Subcutaneous abdominal adipose tissue (tissue), 5 donors: Measurements from ENCODE around the gene RALGAPA1.
A peak's percentile ranks its signal among the peaks of the same experiment; 100 is the strongest.

Experiments
- H3K27ac ChIP-seq: one replicate; pipeline ENCODE4 v1.7.0; 2013; ENCODE audit warnings: low read depth, mild to moderate bottlenecking, inconsistent platforms, low read length, moderate library complexity
- H3K27me3 ChIP-seq, 5 donors: one replicate each; pipeline ENCODE4 v1.7.0; 2013; ENCODE audit warnings: low read length in 5 of 5, inconsistent platforms in 1 of 5; ENCODE audit not compliant: control insufficient read depth in 5 of 5, insufficient read depth in 4 of 5
- H3K36me3 ChIP-seq, 5 donors: one replicate each; pipeline ENCODE4 v1.7.0; 2013; ENCODE audit warnings: low read length in 5 of 5; ENCODE audit not compliant: control insufficient read depth in 5 of 5, insufficient read depth in 5 of 5
- H3K4me1 ChIP-seq, 5 donors: one replicate each; pipeline ENCODE4 v1.7.0; 2013; ENCODE audit warnings: low read length in 5 of 5, mild to moderate bottlenecking in 3 of 5, moderate library complexity in 1 of 5; ENCODE audit not compliant: control insufficient read depth in 5 of 5, insufficient read depth in 5 of 5
- H3K4me3 ChIP-seq, 5 donors: one replicate each; pipeline ENCODE4 v1.7.0; 2013; ENCODE audit warnings: low read length in 5 of 5, low read depth in 1 of 5
- H3K9ac ChIP-seq, 5 donors: one replicate each; pipeline ENCODE4 v1.7.0; 2013; ENCODE audit warnings: low read length in 5 of 5, mild to moderate bottlenecking in 4 of 5, moderate library complexity in 3 of 5
- H3K9me3 ChIP-seq, 5 donors: one replicate each; pipeline ENCODE4 v1.7.0; 2013; ENCODE audit warnings: low read length in 5 of 5; ENCODE audit not compliant: control insufficient read depth in 5 of 5
- donor health status: healthy.
- donor health status: healthy.
- donor health status: healthy.
- donor health status: healthy.
- donor health status: healthy.

Gene RALGAPA1

GRCh38 chr14:35534873-35535482 lies 274.1 kb downstream of the RALGAPA1 start:
- peaks cover 0 to 29% (median 28%) of the 10 kb centered on the region in 5 donors for H3K4me1 ChIP-seq
- peaks cover 14 to 45% (median 28%) of the 10 kb centered on the region in 5 donors for H3K27me3 ChIP-seq
- peak overlapping the region in 4 of 5 donors; percentile 17 to 81 (median 60) for H3K4me3 ChIP-seq
- no peak overlapping the region for H3K9ac ChIP-seq
- H3K27ac ChIP-seq = no peak overlapping the region
- H3K36me3 ChIP-seq = peaks cover 0 to 4% (median 0%) of the 10 kb centered on the region in 5 donors
- H3K9me3 ChIP-seq = no peaks in the 10 kb centered on the region

- peaks cover 0 to 4% (median 0%) of the 10 kb centered on the region in 5 donors for H3K36me3 ChIP-seq
- peaks cover 14 to 47% (median 28%) of the 10 kb centered on the region in 5 donors for H3K27me3 ChIP-seq
- H3K4me3 ChIP-seq = peak overlapping the region in 4 of 5 donors; percentile 58 to 81 (median 69)
- peaks cover 0 to 29% (median 28%) of the 10 kb centered on the region in 5 donors for H3K4me1 ChIP-seq
- H3K27ac ChIP-seq = no peak overlapping the region
- no peaks in the 10 kb centered on the region for H3K9me3 ChIP-seq
- no peak overlapping the region for H3K9ac ChIP-seq
These were observed 274.8 kb downstream of the RALGAPA1 start for GRCh38 chr14:35534208-35534872.

- peaks cover 0 to 4% (median 0%) of the 10 kb centered on the region in 5 donors for H3K36me3 ChIP-seq
- peaks cover 0 to 29% (median 28%) of the 10 kb centered on the region in 5 donors for H3K4me1 ChIP-seq
- no peaks in the 10 kb centered on the region for H3K9me3 ChIP-seq
- peak within 1 kb of the TSS; percentile 2 to 81 (median 62) for H3K4me3 ChIP-seq
- H3K27ac ChIP-seq = no peak within 1 kb of the TSS
- peaks cover 14 to 47% (median 28%) of the 10 kb centered on the region in 5 donors for H3K27me3 ChIP-seq
- H3K9ac ChIP-seq = no peak within 1 kb of the TSS
These were observed 275.5 kb downstream of the RALGAPA1 start, which contains the start of gene INSM2 for GRCh38 chr14:35533357-35534207. Gene INSM2, plus strand, starts transcription at chr14:35534164. Its CDS starts 89 bp downstream, at chr14:35534253.

DNA sequence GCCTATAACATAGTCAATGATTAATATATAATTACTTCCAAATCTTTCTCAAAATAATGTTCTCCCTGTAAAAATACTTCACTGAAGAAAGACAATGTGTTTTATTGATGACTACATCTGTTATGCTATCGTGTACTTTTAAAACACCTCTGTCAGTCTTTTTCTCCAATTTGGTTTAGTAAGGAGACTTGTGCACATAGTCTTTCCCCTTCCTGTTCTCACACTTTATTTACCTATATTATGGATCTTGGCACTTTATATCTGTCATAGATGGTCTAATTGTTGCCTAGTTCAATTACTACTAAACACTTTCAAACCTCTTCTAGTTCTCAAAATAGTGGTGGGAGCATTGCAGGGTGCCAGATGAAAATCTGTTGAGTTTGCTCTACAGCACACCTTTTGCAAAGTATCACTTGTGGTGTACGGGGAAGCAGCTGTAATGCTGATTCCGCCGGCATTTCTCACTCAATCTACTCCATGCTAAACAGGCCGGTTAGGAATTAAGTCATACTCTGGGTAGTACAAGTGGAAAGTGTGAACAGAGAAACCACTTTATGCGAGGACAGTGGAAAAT lies 276.2 kb downstream of the RALGAPA1 start:
- H3K9me3 ChIP-seq = no peaks in the 10 kb centered on the region
- H3K36me3 ChIP-seq = no peaks in the 10 kb centered on the region
- peaks cover 0 to 29% (median 28%) of the 10 kb centered on the region in 5 donors for H3K4me1 ChIP-seq
- no peak overlapping the region for H3K9ac ChIP-seq
- H3K27ac ChIP-seq = no peak overlapping the region
- H3K27me3 ChIP-seq = peaks cover 14 to 47% (median 28%) of the 10 kb centered on the region in 5 donors
- peak overlapping the region; percentile 2 to 81 (median 62) for H3K4me3 ChIP-seq

- peaks cover 14 to 47% (median 28%) of the 10 kb centered on the region in 5 donors for H3K27me3 ChIP-seq
- no peak overlapping the region for H3K4me3 ChIP-seq
These were observed 276.9 kb downstream of the RALGAPA1 start for GRCh38 chr14:35531960-35532747.

DNA sequence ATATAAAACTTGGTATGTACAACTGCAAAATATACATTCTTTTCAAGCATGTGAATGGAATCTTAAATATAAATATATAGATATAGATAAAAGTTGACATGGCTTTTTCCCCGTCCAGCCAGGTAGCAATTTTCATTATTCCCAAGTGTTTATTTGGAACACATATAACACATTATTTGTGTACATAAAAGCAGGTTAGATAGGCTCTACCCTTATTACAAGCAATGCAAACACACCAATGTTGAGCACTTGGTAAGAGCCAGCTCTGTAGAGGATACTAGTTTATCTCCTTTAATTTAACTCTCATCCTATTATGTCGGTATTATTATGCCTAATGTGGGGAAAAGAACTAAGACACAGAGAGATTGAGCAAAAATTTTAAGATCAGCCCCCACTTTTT lies 282.1 kb downstream of the RALGAPA1 start:
- Histone ChIP-seq H3K27me3 (peaks cover 0 to 12% (median 3%) of the 10 kb centered on the region in 5 donors), H3K4me3 (no peak overlapping the region), H3K36me3 (no peaks in the 10 kb centered on the region), H3K4me1 (no peaks in the 10 kb centered on the region), H3K27ac (no peak overlapping the region), H3K9ac (no peak overlapping the region), H3K9me3 (no peaks in the 10 kb centered on the region)

More at GRCh38 chr14:35531960-35532747, 276.9 kb downstream of the RALGAPA1 start:
- peaks cover 0 to 29% (median 28%) of the 10 kb centered on the region in 5 donors for H3K4me1 ChIP-seq
- H3K36me3 ChIP-seq = no peaks in the 10 kb centered on the region
- no peak overlapping the region for H3K27ac ChIP-seq
- H3K9me3 ChIP-seq = no peaks in the 10 kb centered on the region
- H3K9ac ChIP-seq = no peak overlapping the region

DNA sequence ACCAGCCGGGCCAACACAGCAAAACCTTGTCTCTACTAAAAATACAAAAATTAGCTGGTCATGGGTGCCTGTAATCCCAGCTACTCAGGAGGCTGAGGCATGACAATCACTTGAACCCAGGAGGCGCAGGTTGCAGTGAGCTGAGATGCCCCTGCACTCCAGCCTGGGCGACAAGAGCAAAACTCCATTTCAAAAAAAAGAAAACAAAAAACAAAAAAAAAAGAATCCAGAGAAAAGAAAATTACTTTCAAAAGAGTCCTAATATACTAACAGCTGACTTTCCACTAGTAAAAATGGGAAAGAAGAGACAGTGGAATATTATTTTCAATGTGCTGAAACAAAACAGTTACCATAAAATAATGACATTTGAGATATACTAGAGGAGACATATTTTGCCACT lies 283.4 kb downstream of the RALGAPA1 start:
- Histone ChIP-seq H3K9ac (no peak overlapping the region), H3K4me3 (no peak overlapping the region), H3K36me3 (no peaks in the 10 kb centered on the region), H3K27ac (no peak overlapping the region), H3K9me3 (no peaks in the 10 kb centered on the region), H3K4me1 (no peaks in the 10 kb centered on the region), H3K27me3 (peaks cover 0 to 3% (median 0%) of the 10 kb centered on the region in 5 donors)

- Histone ChIP-seq H3K27ac (no peak overlapping the region), H3K4me1 (no peaks in the 10 kb centered on the region), H3K9ac (no peak overlapping the region)
These were observed 289.1 kb downstream of the RALGAPA1 start for GRCh38 chr14:35519986-35520385.

DNA sequence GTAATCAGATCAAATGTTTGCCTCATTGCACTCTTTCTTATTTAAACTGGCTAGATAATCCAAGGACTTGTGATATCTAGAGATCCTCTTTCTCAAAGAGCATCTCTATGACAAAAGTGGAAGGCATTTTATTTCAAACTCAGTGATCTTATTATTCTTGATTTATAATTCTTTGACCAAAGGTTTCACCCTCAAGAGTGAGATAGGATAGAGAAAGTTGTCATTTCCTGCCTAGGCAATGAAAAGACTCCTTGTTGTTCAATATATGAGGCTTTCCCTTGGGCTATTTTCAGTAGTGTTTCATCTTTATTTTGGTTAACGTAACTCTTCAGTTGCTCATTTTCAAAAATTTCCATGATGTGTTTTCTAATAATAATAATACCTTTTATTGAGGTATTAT lies 293.2 kb downstream of the RALGAPA1 start:
- H3K9me3 ChIP-seq = no peaks in the 10 kb centered on the region
- no peaks in the 10 kb centered on the region for H3K4me1 ChIP-seq
- no peak overlapping the region for H3K27ac ChIP-seq
- no peaks in the 10 kb centered on the region for H3K27me3 ChIP-seq
- no peak overlapping the region for H3K4me3 ChIP-seq
- H3K36me3 ChIP-seq = no peaks in the 10 kb centered on the region
- no peak overlapping the region for H3K9ac ChIP-seq

More at GRCh38 chr14:35519986-35520385, 289.1 kb downstream of the RALGAPA1 start:
- H3K4me3 ChIP-seq = no peak overlapping the region
- no peaks in the 10 kb centered on the region for H3K36me3 ChIP-seq
- H3K27me3 ChIP-seq = no peaks in the 10 kb centered on the region
- H3K9me3 ChIP-seq = no peaks in the 10 kb centered on the region
